ENCODE data around the gene HSPA1A. TPM values are rescaled to one million over a fixed set of nuclear protein-coding genes. Genes with fewer than 3 reads are reported as not detected.

The HSPA1A gene
- 162 to 234 TPM (median 205 TPM) in 5 replicates for total RNA-seq (2022; extraction: Qiagen RNA extraction)

GRCh38 chr6:31815025-31815838 is at the start of gene HSPA1A, which contains the start of gene HSPA1L:
Gene HSPA1A (plus strand): TSS chr6:31815543. CDS start chr6:31815757, 214 bp downstream.
Gene HSPA1L (minus strand): TSS chr6:31815283. CDS start chr6:31811972, 3,311 bp downstream.

GRCh38 chr6:31776989-31777666 is 38.2 kb upstream of the HSPA1A start, which contains the start of gene VWA7:
Gene VWA7 (minus strand): TSS chr6:31777328. CDS start chr6:31776779, 549 bp downstream.

GRCh38 chr6:31795616-31796298 is 19.6 kb upstream of the HSPA1A start, which contains the start of gene VARS1:
Gene VARS1 (minus strand): TSS chr6:31795752. CDS start chr6:31795217, 535 bp downstream.

GRCh38 chr6:31806470-31807272 is 8.7 kb upstream of the HSPA1A start, which contains the start of gene LSM2:
Gene LSM2 (minus strand): TSS chr6:31806966. CDS start chr6:31806757, 209 bp downstream.

GRCh38 chr6:31827286-31828079 is 12.1 kb downstream of the HSPA1A start, which contains the start of gene HSPA1B:
Gene HSPA1B (plus strand): TSS chr6:31827738. CDS start chr6:31827951, 213 bp downstream.

GRCh38 chr6:31862344-31863235 is 47.2 kb downstream of the HSPA1A start, which contains the start of gene NEU1:
Gene NEU1 (minus strand): TSS chr6:31862821. CDS start chr6:31862776, 45 bp downstream.

Other genes with a start within 250 kb of the HSPA1A start
- 0.07 to 0.31 TPM (median 0.13 TPM) in 3 of 5 replicates, not detected in the others for gene LTA, start 243.3 kb upstream of the HSPA1A start, total RNA-seq (2022; extraction: Qiagen RNA extraction)
- 0.08 to 0.12 TPM in 2 of 5 replicates, not detected in the others for gene TNF, start 240.0 kb upstream of the HSPA1A start, total RNA-seq (2022; extraction: Qiagen RNA extraction)
- gene LTB, start 233.1 kb upstream of the HSPA1A start, total RNA-seq (2022; extraction: Qiagen RNA extraction): 0.29 to 0.47 TPM (median 0.38 TPM) in 5 replicates
- 0.37 TPM in 1 of 5 replicates, not detected in the others for gene LST1, start 229.3 kb upstream of the HSPA1A start, total RNA-seq (2022; extraction: Qiagen RNA extraction)
- not detected in 5 replicates for gene NCR3, start 222.5 kb upstream of the HSPA1A start, total RNA-seq (2022; extraction: Qiagen RNA extraction)
- gene AIF1, start 200.3 kb upstream of the HSPA1A start, total RNA-seq (2022; extraction: Qiagen RNA extraction): not detected in 5 replicates
- 76.6 to 89.9 TPM (median 84.4 TPM) in 5 replicates for gene PRRC2A, start 194.8 kb upstream of the HSPA1A start, total RNA-seq (2022; extraction: Qiagen RNA extraction)
- gene BAG6, start 162.9 kb upstream of the HSPA1A start, total RNA-seq (2022; extraction: Qiagen RNA extraction): 129 to 143 TPM (median 133 TPM) in 5 replicates
- gene APOM, start 159.6 kb upstream of the HSPA1A start, total RNA-seq (2022; extraction: Qiagen RNA extraction): 2.9 to 3.8 TPM (median 3.4 TPM) in 5 replicates
- 10.1 to 14.9 TPM (median 12.4 TPM) in 5 replicates for gene C6orf47, start 154.8 kb upstream of the HSPA1A start, total RNA-seq (2022; extraction: Qiagen RNA extraction)
- gene GPANK1, start 150.5 kb upstream of the HSPA1A start, total RNA-seq (2022; extraction: Qiagen RNA extraction): 9.3 to 11.4 TPM (median 11.1 TPM) in 5 replicates
- 154 to 183 TPM (median 177 TPM) in 5 replicates for gene CSNK2B, start 149.5 kb upstream of the HSPA1A start, total RNA-seq (2022; extraction: Qiagen RNA extraction)
- gene LY6G5B, start 145.6 kb upstream of the HSPA1A start, total RNA-seq (2022; extraction: Qiagen RNA extraction): 3.4 to 4.7 TPM (median 3.9 TPM) in 5 replicates
- 0.75 to 2.1 TPM (median 1.5 TPM) in 5 replicates for gene LY6G5C, start 134.5 kb upstream of the HSPA1A start, total RNA-seq (2022; extraction: Qiagen RNA extraction)
- 15.0 to 19.1 TPM (median 17.0 TPM) in 5 replicates for gene ABHD16A, start 112.2 kb upstream of the HSPA1A start, total RNA-seq (2022; extraction: Qiagen RNA extraction)
- gene LY6G6F, start 108.7 kb upstream of the HSPA1A start, total RNA-seq (2022; extraction: Qiagen RNA extraction): not detected in 5 replicates
- gene LY6G6D, start 100.2 kb upstream of the HSPA1A start, total RNA-seq (2022; extraction: Qiagen RNA extraction): not detected in 5 replicates
- 0.13 to 0.18 TPM in 2 of 5 replicates, not detected in the others for gene LY6G6C, start 93.8 kb upstream of the HSPA1A start, total RNA-seq (2022; extraction: Qiagen RNA extraction)
- not detected in 5 replicates for gene MPIG6B, start 92.2 kb upstream of the HSPA1A start, total RNA-seq (2022; extraction: Qiagen RNA extraction)
- gene DDAH2, start 86.2 kb upstream of the HSPA1A start, total RNA-seq (2022; extraction: Qiagen RNA extraction): 25.9 to 32.1 TPM (median 29.2 TPM) in 5 replicates
- gene CLIC1, start 79.0 kb upstream of the HSPA1A start, total RNA-seq (2022; extraction: Qiagen RNA extraction): 475 to 491 TPM (median 481 TPM) in 5 replicates
- 10.7 to 15.7 TPM (median 13.4 TPM) in 5 replicates for gene MSH5, start 75.5 kb upstream of the HSPA1A start, total RNA-seq (2022; extraction: Qiagen RNA extraction)
- 2.6 to 4.9 TPM (median 3.2 TPM) in 5 replicates for gene SAPCD1, start 52.9 kb upstream of the HSPA1A start, total RNA-seq (2022; extraction: Qiagen RNA extraction)
- gene VWA7, start 38.2 kb upstream of the HSPA1A start, total RNA-seq (2022; extraction: Qiagen RNA extraction): 1.1 to 1.7 TPM (median 1.5 TPM) in 5 replicates
- gene VARS1, start 19.8 kb upstream of the HSPA1A start, total RNA-seq (2022; extraction: Qiagen RNA extraction): 52.1 to 61.7 TPM (median 54.3 TPM) in 5 replicates
- gene LSM2, start 8.6 kb upstream of the HSPA1A start, total RNA-seq (2022; extraction: Qiagen RNA extraction): 42.7 to 66.2 TPM (median 59.0 TPM) in 5 replicates
- gene HSPA1L, start 260 bp upstream of the HSPA1A start, total RNA-seq (2022; extraction: Qiagen RNA extraction): 1.2 to 2.0 TPM (median 1.6 TPM) in 5 replicates
- gene HSPA1B, start 12.2 kb downstream of the HSPA1A start, total RNA-seq (2022; extraction: Qiagen RNA extraction): 110 to 176 TPM (median 161 TPM) in 5 replicates
- gene NEU1, start 47.3 kb downstream of the HSPA1A start, total RNA-seq (2022; extraction: Qiagen RNA extraction): 25.7 to 32.9 TPM (median 26.4 TPM) in 5 replicates
- 0.03 to 0.14 TPM (median 0.06 TPM) in 4 of 5 replicates, not detected in the other for gene SLC44A4, start 63.5 kb downstream of the HSPA1A start, total RNA-seq (2022; extraction: Qiagen RNA extraction)
- gene EHMT2, start 82.2 kb downstream of the HSPA1A start, total RNA-seq (2022; extraction: Qiagen RNA extraction): 25.1 to 29.7 TPM (median 26.0 TPM) in 5 replicates
- 3.3 to 4.2 TPM (median 3.9 TPM) in 5 replicates for gene ZBTB12, start 86.5 kb downstream of the HSPA1A start, total RNA-seq (2022; extraction: Qiagen RNA extraction)
- 0.17 to 0.46 TPM (median 0.38 TPM) in 5 replicates for gene C2, start 112.2 kb downstream of the HSPA1A start, total RNA-seq (2022; extraction: Qiagen RNA extraction)
- gene CFB, start 130.6 kb downstream of the HSPA1A start, total RNA-seq (2022; extraction: Qiagen RNA extraction): 1.7 to 2.3 TPM (median 1.9 TPM) in 5 replicates
- gene NELFE, start 143.4 kb downstream of the HSPA1A start, total RNA-seq (2022; extraction: Qiagen RNA extraction): 73.7 to 87.1 TPM (median 76.9 TPM) in 5 replicates
- gene SKIC2, start 143.6 kb downstream of the HSPA1A start, total RNA-seq (2022; extraction: Qiagen RNA extraction): 21.3 to 24.7 TPM (median 23.3 TPM) in 5 replicates
- gene DXO, start 156.6 kb downstream of the HSPA1A start, total RNA-seq (2022; extraction: Qiagen RNA extraction): 10.4 to 12.4 TPM (median 11.6 TPM) in 5 replicates
- gene C4A, start 166.5 kb downstream of the HSPA1A start, total RNA-seq (2022; extraction: Qiagen RNA extraction): 0.79 to 1.5 TPM (median 0.85 TPM) in 5 replicates
- gene C4B, start 199.3 kb downstream of the HSPA1A start, total RNA-seq (2022; extraction: Qiagen RNA extraction): 0.35 to 0.93 TPM (median 0.67 TPM) in 5 replicates
- not detected in 5 replicates for gene CYP21A2, start 222.9 kb downstream of the HSPA1A start, total RNA-seq (2022; extraction: Qiagen RNA extraction)

Data from A549 treated with Hydrocortisone at 1 μM for 4 hours (cell line).